ENCODE results near the gene HAPLN1.

Gene HAPLN1

DNA sequence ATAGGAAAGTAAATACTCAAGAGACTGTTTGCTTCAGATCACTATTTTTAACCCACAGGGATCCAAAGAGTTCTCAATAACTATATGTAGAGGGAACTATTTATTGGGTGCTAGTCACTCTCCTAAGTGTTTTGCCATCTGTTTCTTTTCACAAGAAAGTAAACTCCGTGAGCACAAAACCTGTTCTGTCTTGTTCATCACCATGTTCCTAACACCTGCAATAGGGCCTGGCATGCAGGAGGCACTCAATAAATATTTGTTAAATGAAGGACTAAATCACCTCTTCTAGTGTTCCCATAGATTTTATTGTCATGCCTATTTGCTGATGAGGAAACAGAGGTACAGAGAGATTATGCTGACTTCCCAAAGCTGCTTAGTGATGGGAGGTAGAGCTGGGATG, 130.9 kb downstream of the HAPLN1 start:
- Histone ChIP-seq H3K27ac (ENCODE audit: extremely low read depth, low read depth, low read length) (no peak overlapping the region), H3K4me1 (ENCODE audit: control insufficient read depth, insufficient read depth, low read length) (no peaks in the 10 kb centered on the region), H3K4me3 (ENCODE audit: low read depth, low read length) (no peak overlapping the region), H3K36me3 (ENCODE audit: control insufficient read depth in 2 of 2, insufficient read depth in 1 of 2, low read length in 2 of 2) (no peaks in the 10 kb centered on the region), H3K9me3 (ENCODE audit: control insufficient read depth, insufficient read depth, low read depth, low read length) (no peaks in the 10 kb centered on the region)
- TF ChIP-seq, protein P1, sequence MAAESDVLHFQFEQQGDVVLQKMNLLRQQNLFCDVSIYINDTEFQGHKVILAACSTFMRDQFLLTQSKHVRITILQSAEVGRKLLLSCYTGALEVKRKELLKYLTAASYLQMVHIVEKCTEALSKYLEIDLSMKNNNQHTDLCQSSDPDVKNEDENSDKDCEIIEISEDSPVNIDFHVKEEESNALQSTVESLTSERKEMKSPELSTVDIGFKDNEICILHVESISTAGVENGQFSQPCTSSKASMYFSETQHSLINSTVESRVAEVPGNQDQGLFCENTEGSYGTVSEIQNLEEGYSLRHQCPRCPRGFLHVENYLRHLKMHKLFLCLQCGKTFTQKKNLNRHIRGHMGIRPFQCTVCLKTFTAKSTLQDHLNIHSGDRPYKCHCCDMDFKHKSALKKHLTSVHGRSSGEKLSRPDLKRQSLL (tag by site-specific recombination; IDR thresholded peaks at IDR 0.05), result no peak
- TF ChIP-seq ZNF133 (tag by site-specific recombination; IDR thresholded peaks at IDR 0.05), result no peak
- TF ChIP-seq, protein P2, sequence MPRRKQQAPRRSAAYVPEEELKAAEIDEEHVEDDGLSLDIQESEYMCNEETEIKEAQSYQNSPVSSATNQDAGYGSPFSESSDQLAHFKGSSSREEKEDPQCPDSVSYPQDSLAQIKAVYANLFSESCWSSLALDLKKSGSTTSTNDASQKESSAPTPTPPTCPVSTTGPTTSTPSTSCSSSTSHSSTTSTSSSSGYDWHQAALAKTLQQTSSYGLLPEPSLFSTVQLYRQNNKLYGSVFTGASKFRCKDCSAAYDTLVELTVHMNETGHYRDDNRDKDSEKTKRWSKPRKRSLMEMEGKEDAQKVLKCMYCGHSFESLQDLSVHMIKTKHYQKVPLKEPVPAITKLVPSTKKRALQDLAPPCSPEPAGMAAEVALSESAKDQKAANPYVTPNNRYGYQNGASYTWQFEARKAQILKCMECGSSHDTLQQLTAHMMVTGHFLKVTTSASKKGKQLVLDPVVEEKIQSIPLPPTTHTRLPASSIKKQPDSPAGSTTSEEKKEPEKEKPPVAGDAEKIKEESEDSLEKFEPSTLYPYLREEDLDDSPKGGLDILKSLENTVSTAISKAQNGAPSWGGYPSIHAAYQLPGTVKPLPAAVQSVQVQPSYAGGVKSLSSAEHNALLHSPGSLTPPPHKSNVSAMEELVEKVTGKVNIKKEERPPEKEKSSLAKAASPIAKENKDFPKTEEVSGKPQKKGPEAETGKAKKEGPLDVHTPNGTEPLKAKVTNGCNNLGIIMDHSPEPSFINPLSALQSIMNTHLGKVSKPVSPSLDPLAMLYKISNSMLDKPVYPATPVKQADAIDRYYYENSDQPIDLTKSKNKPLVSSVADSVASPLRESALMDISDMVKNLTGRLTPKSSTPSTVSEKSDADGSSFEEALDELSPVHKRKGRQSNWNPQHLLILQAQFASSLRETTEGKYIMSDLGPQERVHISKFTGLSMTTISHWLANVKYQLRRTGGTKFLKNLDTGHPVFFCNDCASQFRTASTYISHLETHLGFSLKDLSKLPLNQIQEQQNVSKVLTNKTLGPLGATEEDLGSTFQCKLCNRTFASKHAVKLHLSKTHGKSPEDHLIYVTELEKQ (tag by site-specific recombination; IDR thresholded peaks at IDR 0.05; ENCODE audit: borderline replicate concordance), result no peak
- no peak for TF ChIP-seq ZBTB26 (tag by site-specific recombination; optimal IDR thresholded peaks at IDR 0.05)
- CTCF ChIA-PET, result interaction anchor here (0.7 kb wide), 1 partner anchor 19 kb away, joined by 3 read pairs; no protein-coding TSS in a partner anchor
- POLR2A ChIA-PET, result no interaction called here

Measured in HEK293 (cell line).